ENCODE data around the gene ELK4. TPM values are rescaled to one million over a fixed set of nuclear protein-coding genes. Genes with fewer than 3 reads are reported as not detected.

The ELK4 gene
- total and polyA plus RNA-seq, 2 donors (not counting 3 experiments of a cell fraction or from before 2014, with no cell fraction given), result 8.7 to 107 TPM

DNA sequence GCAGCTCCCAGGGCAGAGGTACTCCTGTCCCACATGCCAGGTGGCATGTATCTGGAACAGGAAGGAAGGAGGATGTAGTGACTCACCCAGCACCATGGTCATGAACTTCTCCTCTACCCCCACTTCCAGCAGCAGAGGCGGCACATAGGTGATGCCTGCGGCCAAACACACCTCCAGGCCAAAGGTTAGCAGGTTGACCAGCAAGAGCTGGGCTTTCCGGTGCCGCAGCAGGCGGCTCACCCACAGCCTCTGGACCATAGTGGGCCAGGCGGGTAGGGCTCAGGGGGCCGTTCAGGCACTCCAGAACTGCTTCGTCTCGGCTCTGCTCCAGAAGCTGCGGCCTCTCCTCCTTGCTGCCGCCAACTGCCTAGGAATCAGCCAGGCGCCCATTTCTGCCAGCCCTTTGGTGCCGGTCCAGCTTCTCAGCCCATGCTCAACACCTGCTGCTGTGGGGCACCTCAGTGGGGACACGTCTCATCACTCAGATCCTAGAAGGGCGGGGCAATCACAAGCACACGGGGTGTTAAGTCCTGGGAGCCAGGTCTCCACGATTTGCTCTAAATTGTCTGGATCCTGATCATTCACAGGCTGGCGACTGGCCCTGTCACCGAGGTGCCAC lies 32.7 kb upstream of the ELK4 start:
- peaks cover 6% of the 10 kb centered on the region for H3K79me2 ChIP-seq (ENCODE audit: control insufficient read depth, insufficient read depth, low read length)
- TF ChIP-seq JUN (IDR thresholded peaks at IDR 0.05; ENCODE audit: borderline replicate concordance, insufficient read depth, insufficient read length, low read depth) (peak; percentile 54), EZH2 (IDR thresholded peaks at IDR 0.05; ENCODE audit: borderline replicate concordance, low read depth, low read length, severe bottlenecking) (no peak), GATA2 (IDR thresholded peaks at IDR 0.05; ENCODE audit: insufficient read depth, insufficient read length, low read depth, low read length) (no peak), MYC (IDR thresholded peaks at IDR 0.05; ENCODE audit: low read depth, low read length) (no peak), FOS (IDR thresholded peaks at IDR 0.05; ENCODE audit: borderline replicate concordance, insufficient read depth, low read length) (peak; percentile 20), POLR2A (IDR thresholded peaks at IDR 0.05; ENCODE audit: low read depth, low read length) (no peak), POLR2AphosphoS5 (IDR thresholded peaks at IDR 0.05; ENCODE audit: insufficient read depth, low read depth, low read length) (peak; percentile 44)
- TF ChIP-seq, protein P1, sequence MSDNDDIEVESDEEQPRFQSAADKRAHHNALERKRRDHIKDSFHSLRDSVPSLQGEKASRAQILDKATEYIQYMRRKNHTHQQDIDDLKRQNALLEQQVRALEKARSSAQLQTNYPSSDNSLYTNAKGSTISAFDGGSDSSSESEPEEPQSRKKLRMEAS (IDR thresholded peaks at IDR 0.05; ENCODE audit: insufficient read depth, insufficient read length), result no peak
- TF ChIP-seq, protein P2, sequence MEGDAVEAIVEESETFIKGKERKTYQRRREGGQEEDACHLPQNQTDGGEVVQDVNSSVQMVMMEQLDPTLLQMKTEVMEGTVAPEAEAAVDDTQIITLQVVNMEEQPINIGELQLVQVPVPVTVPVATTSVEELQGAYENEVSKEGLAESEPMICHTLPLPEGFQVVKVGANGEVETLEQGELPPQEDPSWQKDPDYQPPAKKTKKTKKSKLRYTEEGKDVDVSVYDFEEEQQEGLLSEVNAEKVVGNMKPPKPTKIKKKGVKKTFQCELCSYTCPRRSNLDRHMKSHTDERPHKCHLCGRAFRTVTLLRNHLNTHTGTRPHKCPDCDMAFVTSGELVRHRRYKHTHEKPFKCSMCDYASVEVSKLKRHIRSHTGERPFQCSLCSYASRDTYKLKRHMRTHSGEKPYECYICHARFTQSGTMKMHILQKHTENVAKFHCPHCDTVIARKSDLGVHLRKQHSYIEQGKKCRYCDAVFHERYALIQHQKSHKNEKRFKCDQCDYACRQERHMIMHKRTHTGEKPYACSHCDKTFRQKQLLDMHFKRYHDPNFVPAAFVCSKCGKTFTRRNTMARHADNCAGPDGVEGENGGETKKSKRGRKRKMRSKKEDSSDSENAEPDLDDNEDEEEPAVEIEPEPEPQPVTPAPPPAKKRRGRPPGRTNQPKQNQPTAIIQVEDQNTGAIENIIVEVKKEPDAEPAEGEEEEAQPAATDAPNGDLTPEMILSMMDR (IDR thresholded peaks at IDR 0.05; ENCODE audit: extremely low read depth in 1 of 2, insufficient read depth in 1 of 2, low read depth in 1 of 2, low read length in 2 of 2), result no peak
- no peaks in the 10 kb centered on the region for H3K9me1 ChIP-seq (replicated peaks; ENCODE audit: control insufficient read depth, extremely low read depth, insufficient read depth, low read length)
- peak overlapping the region; percentile 49 for H3K27ac ChIP-seq (ENCODE audit: insufficient read depth, low read depth, low read length)
- H3K9me3 ChIP-seq (replicated peaks; ENCODE audit: control insufficient read depth, insufficient read depth, low read length), result no peaks in the 10 kb centered on the region
- peak; percentile 74 for FAIRE-seq
- BruUV-seq (replicated peaks), result no TSS peak
- POLR2A ChIA-PET, result interaction anchor here (1.0 to 1.2 kb wide), 2 partner anchors 15 to 47 kb away, joined by 3 to 4 read pairs; no protein-coding TSS in a partner anchor
- intact Hi-C loops (cut with micrococcal nuclease) (no loop called here), dilution Hi-C loops (cut with MboI; ENCODE audit: extremely low pct_ligation_motif_present, low sequenced_read_pairs) (no loop called here)
- no peaks in the 10 kb centered on the region for H4K20me1 ChIP-seq (replicated peaks; ENCODE audit: control insufficient read depth, extremely low read depth, insufficient read depth, low read length)
- DNase-seq (ENCODE audit: low read depth, low spot score), result peak; percentile 33
- H3K4me2 ChIP-seq (ENCODE audit: insufficient read depth, low read length), result peak overlapping the region; percentile 13
- H3K27me3 ChIP-seq (ENCODE audit: control insufficient read depth in 2 of 2, insufficient read depth in 2 of 2, low read length in 2 of 2), result no peaks in the 10 kb centered on the region
- H3K4me1 ChIP-seq (ENCODE audit: control insufficient read depth, extremely low read depth, insufficient read depth, low read length), result peaks cover 47% of the 10 kb centered on the region
- H3K9ac ChIP-seq (replicated peaks; ENCODE audit: extremely low read depth, insufficient read depth, low read length), result no peak overlapping the region
- no peak overlapping the region for H3K4me3 ChIP-seq (replicated peaks in 1 of 3; ENCODE audit: insufficient read depth in 1 of 3, low read depth in 1 of 3, low read length in 3 of 3)
- H3K36me3 ChIP-seq (ENCODE audit: control insufficient read depth in 2 of 2, extremely low read depth in 1 of 2, insufficient read depth in 2 of 2, low read length in 2 of 2), result peaks cover 2 to 5% of the 10 kb centered on the region in 2 experiments
- no peak overlapping the region for H2AFZ ChIP-seq (ENCODE audit: low read depth, low read length)
- CTCF ChIA-PET, result interaction anchor here (0.6 to 17.5 kb wide), 6 partner anchors 10 to 313 kb away, joined by 3 to 908 read pairs (median 4); no protein-coding TSS in a partner anchor
